SH-SY5Y (cell line): ENCODE measurements around the gene TRIM25.

Source experiments
- GATA2 ChIP-seq: IDR thresholded peaks from 2 replicates; pipeline ENCODE4 v1.6.1; 2011; ENCODE audit warnings: mild to moderate bottlenecking, low read depth, low read length
- GATA3 ChIP-seq: IDR thresholded peaks from 2 replicates; pipeline ENCODE4 v1.6.1; 2011; ENCODE audit warnings: low read depth, mild to moderate bottlenecking, low read length, moderate library complexity

Gene TRIM25

DNA sequence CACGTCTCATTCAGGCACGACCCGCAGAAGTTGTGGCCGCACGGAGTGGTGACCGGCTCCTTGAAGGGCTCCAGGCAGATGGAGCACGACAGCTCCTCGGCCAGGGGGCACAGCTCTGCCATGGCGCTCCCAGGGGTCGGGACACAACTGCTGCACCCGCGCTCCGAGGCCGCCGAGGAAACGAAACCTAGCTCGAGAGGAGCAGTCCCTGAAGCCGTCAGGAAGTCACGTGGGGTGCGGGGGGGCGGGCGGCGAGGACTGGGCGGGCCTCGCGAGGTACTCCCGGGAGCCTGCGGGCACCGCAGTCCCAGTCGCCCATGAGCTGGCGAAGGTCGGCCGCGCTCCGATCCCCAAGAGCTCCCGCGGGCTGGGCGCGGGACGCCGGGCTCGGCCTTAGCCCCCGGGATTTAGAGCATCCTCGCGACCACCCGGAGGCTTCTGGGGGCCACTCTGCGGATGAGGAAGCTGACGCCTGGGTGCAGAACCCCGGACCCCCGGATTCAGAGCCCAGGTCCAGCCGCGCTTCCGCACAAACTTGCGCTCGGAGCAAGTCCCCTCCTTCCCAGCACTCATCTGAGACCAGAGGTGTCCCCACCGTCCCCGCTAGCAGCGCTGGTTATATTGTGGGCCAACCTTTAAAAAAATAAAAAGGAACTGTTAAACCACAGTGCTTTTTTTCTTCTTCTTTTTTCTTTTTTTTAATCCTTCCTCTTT, at the start of gene TRIM25:
TRIM25 (minus strand) TSS at position 183 of the 714 bp plus-strand sequence; CDS start at position 122, 61 bp downstream.
- TF ChIP-seq GATA3, result no peak
- no peak; the same call in 1 of the 2 replicates for TF ChIP-seq GATA2

DNA sequence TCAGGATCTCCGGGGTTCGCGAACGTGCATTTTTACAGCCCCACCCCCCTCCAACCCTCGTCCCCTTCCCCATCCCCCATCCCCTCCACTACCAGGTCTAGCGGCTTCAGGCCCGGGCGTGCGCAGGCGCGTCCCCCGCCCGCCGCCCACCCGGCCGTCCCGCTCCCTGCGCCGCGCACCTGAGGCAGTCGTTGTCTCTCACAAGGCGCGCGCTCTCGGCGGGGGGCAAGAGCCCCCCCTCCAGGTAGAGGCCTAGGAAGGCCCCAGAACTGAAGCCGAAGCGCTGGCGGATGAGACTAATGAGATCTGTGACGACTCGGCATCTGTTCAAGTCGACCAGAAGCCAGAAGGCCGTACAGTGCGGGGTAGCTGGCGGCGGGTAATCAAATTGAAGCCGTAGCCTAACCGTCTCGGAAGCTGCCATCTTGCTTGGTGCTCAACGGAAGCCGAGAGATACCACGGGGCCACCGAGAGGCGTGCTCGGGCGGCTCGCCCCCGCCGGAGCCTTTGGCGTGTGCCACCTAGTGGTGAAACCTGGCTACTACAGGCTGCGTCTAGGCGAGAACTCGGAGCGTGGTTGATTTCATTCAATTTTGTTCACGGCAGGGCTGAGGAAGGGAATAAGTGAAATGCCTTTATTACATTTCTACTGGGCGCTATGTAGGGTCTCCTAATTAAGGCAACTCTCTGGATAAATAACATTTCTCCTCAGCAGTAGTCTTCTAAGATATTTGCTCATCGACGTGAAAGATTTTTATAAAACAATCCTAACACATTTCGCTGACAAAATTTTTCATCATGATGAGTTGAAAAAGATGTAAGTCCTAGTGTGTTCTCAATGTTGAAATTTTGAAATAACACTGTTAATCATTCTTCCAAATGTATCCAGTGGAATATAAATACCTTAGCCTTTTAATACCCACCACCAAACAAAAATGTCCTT, 47.0 kb upstream of the TRIM25 start, which contains the start of gene COIL:
COIL (minus strand) TSS at position 455 of the 943 bp plus-strand sequence; CDS start at position 424, 31 bp downstream.
- TF ChIP-seq GATA2, result peak; percentile 14; the same call in 1 of the 2 replicates
- TF ChIP-seq GATA3, result no peak

- TF ChIP-seq GATA3 (no peak), GATA2 (no peak)
Measured at GRCh38 chr17:56956992-56957391, 43.1 kb upstream of the TRIM25 start.

- TF ChIP-seq GATA2, result no peak
- TF ChIP-seq GATA3, result no peak
Measured at GRCh38 chr17:56949595-56949994, 35.7 kb upstream of the TRIM25 start.

DNA sequence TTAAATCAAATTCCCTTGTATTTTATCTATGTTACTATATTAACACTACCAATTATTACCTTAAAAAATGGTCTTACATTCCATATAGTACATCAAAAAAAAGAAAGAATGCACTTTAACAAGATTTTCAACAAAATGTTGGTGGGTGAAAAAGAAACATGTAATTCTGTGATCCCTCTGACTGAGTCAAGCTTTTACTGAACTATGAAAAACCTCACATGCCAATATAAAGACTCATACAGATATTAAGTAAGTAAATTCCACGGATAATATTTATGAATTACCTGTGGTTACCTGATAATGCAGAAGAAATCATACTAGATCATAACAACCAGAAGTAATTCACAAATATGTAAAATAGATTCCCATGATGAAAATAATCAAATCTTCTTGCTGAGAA, 34.6 kb upstream of the TRIM25 start:
- TF ChIP-seq GATA3, result no peak
- TF ChIP-seq GATA2, result no peak

DNA sequence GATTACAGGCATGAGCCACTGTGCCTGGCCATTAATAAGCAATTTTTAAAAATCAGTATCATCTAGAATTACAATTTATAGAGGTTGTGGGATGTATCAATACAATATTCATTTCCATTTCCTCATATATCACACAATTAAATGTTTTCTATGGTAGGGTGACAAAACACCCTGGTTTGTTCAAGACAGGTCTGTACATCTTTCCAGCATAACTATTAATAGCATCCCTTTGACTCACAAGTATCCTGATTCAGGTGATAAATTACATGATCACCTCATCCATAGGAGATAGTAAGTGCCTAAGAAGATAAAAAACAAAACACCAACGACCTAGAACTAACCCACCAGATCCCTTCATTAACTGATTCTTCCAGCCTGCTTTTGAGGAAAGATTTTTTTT, 33.9 kb upstream of the TRIM25 start:
- TF ChIP-seq GATA3 (no peak), GATA2 (no peak)

- no peak for TF ChIP-seq GATA2
- TF ChIP-seq GATA3, result no peak
Measured at GRCh38 chr17:56945938-56946505, 32.2 kb upstream of the TRIM25 start.

GRCh38 chr17:56943505-56944125, 29.8 kb upstream of the TRIM25 start:
- no peak for TF ChIP-seq GATA2
- TF ChIP-seq GATA3, result no peak

DNA sequence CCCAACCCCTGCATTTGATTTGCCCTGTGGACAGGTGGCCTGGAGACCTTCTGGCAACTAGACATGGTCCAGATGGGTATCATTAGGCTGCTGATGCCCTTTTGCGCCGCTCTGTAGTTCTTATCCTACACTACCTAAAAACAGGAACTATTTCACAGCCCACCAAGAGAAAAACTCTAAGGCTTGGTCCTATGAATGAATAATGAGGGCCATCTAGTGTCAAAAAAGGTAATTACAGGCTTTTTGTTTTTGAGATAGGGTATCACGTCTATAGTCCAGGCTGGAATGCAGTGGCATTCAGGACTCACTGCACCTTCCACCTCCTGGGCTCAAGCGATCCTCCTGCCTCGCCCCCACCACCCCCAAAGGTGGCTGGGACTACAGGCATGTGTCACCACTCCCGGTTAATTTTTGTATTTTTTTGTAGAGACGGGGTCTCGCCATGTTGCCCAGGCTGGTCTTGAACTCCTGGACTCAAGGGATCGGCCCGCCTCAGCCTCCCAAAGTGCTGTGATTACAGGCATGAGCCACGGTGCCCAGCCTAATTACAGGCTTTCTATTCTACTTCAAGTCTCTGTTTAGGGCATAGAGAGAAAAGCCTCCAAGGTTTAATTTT, 26.1 kb upstream of the TRIM25 start:
- TF ChIP-seq GATA3 (no peak), GATA2 (no peak)

- TF ChIP-seq GATA2 (no peak), GATA3 (no peak)
Measured at GRCh38 chr17:56937687-56938086, 23.8 kb upstream of the TRIM25 start.

DNA sequence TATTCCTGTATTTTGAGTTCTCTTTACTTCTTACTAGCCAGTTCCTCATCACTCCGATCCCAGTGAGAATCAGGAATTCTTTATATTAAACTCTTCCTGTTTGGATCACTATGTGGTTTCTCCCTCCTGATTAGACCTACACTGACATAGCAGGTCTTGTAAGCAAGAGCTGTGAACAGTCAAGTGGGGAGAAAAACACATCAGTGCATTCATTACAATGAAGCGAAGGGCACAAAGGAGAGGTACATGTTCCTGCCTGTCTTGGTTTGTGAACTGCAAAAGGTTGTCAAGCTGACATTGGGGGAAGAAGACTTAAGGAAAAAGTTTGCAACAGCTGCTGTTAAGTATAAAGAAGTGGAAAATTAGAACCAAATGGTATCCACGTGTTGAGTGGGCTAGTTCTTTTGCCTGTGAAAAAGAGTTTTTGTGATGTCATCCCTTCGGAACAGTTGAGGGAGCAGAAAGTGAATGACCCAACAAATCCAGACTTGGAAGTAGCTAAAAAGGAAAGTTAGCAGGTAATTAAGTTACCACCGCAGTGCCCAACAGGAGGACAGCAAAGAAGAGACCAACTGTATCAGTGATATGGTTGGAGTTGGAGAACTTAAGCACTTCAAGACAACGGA, 23.0 kb upstream of the TRIM25 start:
- TF ChIP-seq GATA2 (no peak), GATA3 (no peak)

DNA sequence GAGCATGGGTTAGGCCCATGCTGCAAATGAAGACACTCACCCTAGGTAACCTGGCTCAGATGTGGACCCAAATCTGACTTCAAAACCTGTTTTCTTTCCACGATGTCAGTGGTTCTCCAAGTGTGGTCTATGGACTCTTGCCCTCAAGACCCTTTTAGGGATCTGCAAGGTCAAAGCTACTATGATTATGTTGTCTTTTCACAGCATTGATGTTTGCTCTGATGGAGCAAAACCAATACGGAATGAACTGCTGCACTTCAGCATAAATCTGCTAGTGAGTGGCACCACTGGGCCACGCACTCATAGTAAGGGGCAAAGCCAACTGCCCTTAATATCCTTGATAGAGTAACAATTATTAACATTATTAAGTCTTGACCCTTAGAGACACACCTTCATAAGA, 21.6 kb upstream of the TRIM25 start:
- TF ChIP-seq GATA3 (no peak), GATA2 (no peak)

- no peak for TF ChIP-seq GATA3
- no peak for TF ChIP-seq GATA2
Measured at GRCh38 chr17:56934280-56934679, 20.4 kb upstream of the TRIM25 start.

- TF ChIP-seq GATA2, result no peak
- no peak for TF ChIP-seq GATA3
Measured at GRCh38 chr17:56933868-56934267, 20.0 kb upstream of the TRIM25 start.
